GM23338 (cell line): ENCODE results near the gene CCDC81.

Experiments used
- CREB1 ChIP-seq: fragments of 250-450 bp; sonication (Bioruptor Pico); IDR thresholded peaks from 2 replicates; pipeline ENCODE4 v1.5.0; 2020; ENCODE audit warnings: low read depth, mild to moderate bottlenecking, moderate library complexity
- ETS1 ChIP-seq: IDR thresholded peaks from 2 replicates; pipeline ENCODE4 v1.6.1; 2016; ENCODE audit warnings: antibody characterized with exemption
- EZH2 ChIP-seq: fragments of 200-600 bp; sonication (generic); IDR thresholded peaks from one replicate; pipeline ENCODE4 v1.8.0; 2017; ENCODE audit warnings: antibody characterized with exemption, mild to moderate bottlenecking, low read depth; ENCODE audit not compliant: unreplicated experiment
- EZH2phosphoT487 ChIP-seq: fragments of 200-600 bp; sonication (generic); IDR thresholded peaks from one replicate; pipeline ENCODE4 v1.8.1; 2018; ENCODE audit warnings: antibody characterized with exemption; ENCODE audit not compliant: unreplicated experiment
- JUNB ChIP-seq: IDR thresholded peaks from one replicate; pipeline ENCODE4 v1.6.1; 2016; ENCODE audit warnings: antibody characterized with exemption; ENCODE audit not compliant: unreplicated experiment
- NANOG ChIP-seq: IDR thresholded peaks from 2 replicates; pipeline ENCODE4 v1.6.1; 2016; ENCODE audit warnings: antibody characterized with exemption, borderline replicate concordance
- POLR2AphosphoS5 ChIP-seq: IDR thresholded peaks from 2 replicates; pipeline ENCODE4 v1.6.1; 2016; ENCODE audit warnings: antibody characterized with exemption, low read depth
- STAT1 ChIP-seq: IDR thresholded peaks from one replicate; pipeline ENCODE4 v1.6.1; 2016; ENCODE audit warnings: antibody characterized with exemption; ENCODE audit not compliant: unreplicated experiment
- ZNF114 ChIP-seq: fragments of 250-450 bp; sonication (Bioruptor Pico); IDR thresholded peaks from 2 replicates; pipeline ENCODE4 v1.5.0; 2020; ENCODE audit warnings: mild to moderate bottlenecking, moderate library complexity
- ZNF331 ChIP-seq: fragments of 250-450 bp; sonication (Bioruptor Pico); IDR thresholded peaks from 2 replicates; pipeline ENCODE4 v1.5.0; 2020; ENCODE audit warnings: low read depth, mild to moderate bottlenecking, moderate library complexity
- TF ChIP-seq, protein P1 (sequence below), 2 experiments: fragments of 200-600 bp in 1 of 2; sonication (generic) in 1 of 2; conservative IDR thresholded peaks; 2 replicates each; pipeline versions ENCODE4 v1.5.1 to v1.6.1; 2016 to 2017; ENCODE audit warnings: antibody characterized with exemption in 2 of 2, low read depth in 2 of 2, mild to moderate bottlenecking in 2 of 2, moderate library complexity in 1 of 2
- TF ChIP-seq, protein P2 (sequence below): IDR thresholded peaks from one replicate; pipeline ENCODE4 v1.6.1; 2018; ENCODE audit warnings: antibody characterized with exemption; ENCODE audit not compliant: unreplicated experiment
- TF ChIP-seq, protein P3 (sequence below): fragments of 250-450 bp; sonication (Bioruptor Pico); IDR thresholded peaks from 2 replicates; pipeline ENCODE4 v1.5.0; 2020; ENCODE audit warnings: mild to moderate bottlenecking, moderate library complexity

- TF ChIP-seq, protein P1, sequence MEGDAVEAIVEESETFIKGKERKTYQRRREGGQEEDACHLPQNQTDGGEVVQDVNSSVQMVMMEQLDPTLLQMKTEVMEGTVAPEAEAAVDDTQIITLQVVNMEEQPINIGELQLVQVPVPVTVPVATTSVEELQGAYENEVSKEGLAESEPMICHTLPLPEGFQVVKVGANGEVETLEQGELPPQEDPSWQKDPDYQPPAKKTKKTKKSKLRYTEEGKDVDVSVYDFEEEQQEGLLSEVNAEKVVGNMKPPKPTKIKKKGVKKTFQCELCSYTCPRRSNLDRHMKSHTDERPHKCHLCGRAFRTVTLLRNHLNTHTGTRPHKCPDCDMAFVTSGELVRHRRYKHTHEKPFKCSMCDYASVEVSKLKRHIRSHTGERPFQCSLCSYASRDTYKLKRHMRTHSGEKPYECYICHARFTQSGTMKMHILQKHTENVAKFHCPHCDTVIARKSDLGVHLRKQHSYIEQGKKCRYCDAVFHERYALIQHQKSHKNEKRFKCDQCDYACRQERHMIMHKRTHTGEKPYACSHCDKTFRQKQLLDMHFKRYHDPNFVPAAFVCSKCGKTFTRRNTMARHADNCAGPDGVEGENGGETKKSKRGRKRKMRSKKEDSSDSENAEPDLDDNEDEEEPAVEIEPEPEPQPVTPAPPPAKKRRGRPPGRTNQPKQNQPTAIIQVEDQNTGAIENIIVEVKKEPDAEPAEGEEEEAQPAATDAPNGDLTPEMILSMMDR (conservative IDR thresholded peaks at IDR 0.05; ENCODE audit: low read depth in 2 of 2), result no peak
- TF ChIP-seq, protein P2, sequence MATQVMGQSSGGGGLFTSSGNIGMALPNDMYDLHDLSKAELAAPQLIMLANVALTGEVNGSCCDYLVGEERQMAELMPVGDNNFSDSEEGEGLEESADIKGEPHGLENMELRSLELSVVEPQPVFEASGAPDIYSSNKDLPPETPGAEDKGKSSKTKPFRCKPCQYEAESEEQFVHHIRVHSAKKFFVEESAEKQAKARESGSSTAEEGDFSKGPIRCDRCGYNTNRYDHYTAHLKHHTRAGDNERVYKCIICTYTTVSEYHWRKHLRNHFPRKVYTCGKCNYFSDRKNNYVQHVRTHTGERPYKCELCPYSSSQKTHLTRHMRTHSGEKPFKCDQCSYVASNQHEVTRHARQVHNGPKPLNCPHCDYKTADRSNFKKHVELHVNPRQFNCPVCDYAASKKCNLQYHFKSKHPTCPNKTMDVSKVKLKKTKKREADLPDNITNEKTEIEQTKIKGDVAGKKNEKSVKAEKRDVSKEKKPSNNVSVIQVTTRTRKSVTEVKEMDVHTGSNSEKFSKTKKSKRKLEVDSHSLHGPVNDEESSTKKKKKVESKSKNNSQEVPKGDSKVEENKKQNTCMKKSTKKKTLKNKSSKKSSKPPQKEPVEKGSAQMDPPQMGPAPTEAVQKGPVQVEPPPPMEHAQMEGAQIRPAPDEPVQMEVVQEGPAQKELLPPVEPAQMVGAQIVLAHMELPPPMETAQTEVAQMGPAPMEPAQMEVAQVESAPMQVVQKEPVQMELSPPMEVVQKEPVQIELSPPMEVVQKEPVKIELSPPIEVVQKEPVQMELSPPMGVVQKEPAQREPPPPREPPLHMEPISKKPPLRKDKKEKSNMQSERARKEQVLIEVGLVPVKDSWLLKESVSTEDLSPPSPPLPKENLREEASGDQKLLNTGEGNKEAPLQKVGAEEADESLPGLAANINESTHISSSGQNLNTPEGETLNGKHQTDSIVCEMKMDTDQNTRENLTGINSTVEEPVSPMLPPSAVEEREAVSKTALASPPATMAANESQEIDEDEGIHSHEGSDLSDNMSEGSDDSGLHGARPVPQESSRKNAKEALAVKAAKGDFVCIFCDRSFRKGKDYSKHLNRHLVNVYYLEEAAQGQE, result no peak
- TF ChIP-seq POLR2AphosphoS5 (no peak), NANOG (no peak), EZH2 (no peak), EZH2phosphoT487 (no peak), ZNF114 (no peak), JUNB (no peak), STAT1 (no peak), CREB1 (CRISPR knock-in tag) (no peak), ZNF331 (CRISPR knock-in tag) (no peak), ETS1 (no peak)
- TF ChIP-seq, protein P3, sequence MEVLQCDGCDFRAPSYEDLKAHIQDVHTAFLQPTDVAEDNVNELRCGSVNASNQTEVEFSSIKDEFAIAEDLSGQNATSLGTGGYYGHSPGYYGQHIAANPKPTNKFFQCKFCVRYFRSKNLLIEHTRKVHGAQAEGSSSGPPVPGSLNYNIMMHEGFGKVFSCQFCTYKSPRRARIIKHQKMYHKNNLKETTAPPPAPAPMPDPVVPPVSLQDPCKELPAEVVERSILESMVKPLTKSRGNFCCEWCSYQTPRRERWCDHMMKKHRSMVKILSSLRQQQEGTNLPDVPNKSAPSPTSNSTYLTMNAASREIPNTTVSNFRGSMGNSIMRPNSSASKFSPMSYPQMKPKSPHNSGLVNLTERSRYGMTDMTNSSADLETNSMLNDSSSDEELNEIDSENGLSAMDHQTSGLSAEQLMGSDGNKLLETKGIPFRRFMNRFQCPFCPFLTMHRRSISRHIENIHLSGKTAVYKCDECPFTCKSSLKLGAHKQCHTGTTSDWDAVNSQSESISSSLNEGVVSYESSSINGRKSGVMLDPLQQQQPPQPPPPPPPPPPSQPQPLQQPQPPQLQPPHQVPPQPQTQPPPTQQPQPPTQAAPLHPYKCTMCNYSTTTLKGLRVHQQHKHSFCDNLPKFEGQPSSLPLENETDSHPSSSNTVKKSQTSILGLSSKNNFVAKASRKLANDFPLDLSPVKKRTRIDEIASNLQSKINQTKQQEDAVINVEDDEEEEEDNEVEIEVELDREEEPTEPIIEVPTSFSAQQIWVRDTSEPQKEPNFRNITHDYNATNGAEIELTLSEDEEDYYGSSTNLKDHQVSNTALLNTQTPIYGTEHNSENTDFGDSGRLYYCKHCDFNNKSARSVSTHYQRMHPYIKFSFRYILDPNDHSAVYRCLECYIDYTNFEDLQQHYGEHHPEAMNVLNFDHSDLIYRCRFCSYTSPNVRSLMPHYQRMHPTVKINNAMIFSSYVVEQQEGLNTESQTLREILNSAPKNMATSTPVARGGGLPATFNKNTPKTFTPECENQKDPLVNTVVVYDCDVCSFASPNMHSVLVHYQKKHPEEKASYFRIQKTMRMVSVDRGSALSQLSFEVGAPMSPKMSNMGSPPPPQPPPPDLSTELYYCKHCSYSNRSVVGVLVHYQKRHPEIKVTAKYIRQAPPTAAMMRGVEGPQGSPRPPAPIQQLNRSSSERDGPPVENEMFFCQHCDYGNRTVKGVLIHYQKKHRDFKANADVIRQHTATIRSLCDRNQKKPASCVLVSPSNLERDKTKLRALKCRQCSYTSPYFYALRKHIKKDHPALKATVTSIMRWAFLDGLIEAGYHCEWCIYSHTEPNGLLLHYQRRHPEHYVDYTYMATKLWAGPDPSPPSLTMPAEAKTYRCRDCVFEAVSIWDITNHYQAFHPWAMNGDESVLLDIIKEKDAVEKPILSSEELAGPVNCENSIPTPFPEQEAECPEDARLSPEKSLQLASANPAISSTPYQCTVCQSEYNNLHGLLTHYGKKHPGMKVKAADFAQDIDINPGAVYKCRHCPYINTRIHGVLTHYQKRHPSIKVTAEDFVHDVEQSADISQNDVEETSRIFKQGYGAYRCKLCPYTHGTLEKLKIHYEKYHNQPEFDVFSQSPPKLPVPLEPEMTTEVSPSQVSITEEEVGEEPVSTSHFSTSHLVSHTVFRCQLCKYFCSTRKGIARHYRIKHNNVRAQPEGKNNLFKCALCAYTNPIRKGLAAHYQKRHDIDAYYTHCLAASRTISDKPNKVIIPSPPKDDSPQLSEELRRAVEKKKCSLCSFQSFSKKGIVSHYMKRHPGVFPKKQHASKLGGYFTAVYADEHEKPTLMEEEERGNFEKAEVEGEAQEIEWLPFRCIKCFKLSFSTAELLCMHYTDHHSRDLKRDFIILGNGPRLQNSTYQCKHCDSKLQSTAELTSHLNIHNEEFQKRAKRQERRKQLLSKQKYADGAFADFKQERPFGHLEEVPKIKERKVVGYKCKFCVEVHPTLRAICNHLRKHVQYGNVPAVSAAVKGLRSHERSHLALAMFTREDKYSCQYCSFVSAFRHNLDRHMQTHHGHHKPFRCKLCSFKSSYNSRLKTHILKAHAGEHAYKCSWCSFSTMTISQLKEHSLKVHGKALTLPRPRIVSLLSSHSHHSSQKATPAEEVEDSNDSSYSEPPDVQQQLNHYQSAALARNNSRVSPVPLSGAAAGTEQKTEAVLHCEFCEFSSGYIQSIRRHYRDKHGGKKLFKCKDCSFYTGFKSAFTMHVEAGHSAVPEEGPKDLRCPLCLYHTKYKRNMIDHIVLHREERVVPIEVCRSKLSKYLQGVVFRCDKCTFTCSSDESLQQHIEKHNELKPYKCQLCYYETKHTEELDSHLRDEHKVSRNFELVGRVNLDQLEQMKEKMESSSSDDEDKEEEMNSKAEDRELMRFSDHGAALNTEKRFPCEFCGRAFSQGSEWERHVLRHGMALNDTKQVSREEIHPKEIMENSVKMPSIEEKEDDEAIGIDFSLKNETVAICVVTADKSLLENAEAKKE (CRISPR knock-in tag), result no peak
Observed at GRCh38 chr11:86386746-86387145, 12.1 kb downstream of the CCDC81 start.
